Umbilical cord (tissue), 2 donors: ENCODE data around the gene MALRD1. TPM values are rescaled to one million over a fixed set of nuclear protein-coding genes. Genes with fewer than 3 reads are reported as not detected.

Experiments used
- DNase-seq: peaks from one replicate; pipeline ENCODE4 v3.0.0-alpha.2; 2015; ENCODE audit warnings: low spot score
- total RNA-seq: library from RNA; depleted of rRNA; stranded (reverse); fragments of >200 nt; gene quantifications from one replicate; pipeline ENCODE4 v1.2.3, GENCODE V29; 2014; ENCODE audit warnings: low replicate concordance; ENCODE audit not compliant: insufficient read depth

Gene MALRD1
- total RNA-seq, 1 donor from 2014 or later = 4.8 TPM

DNA sequence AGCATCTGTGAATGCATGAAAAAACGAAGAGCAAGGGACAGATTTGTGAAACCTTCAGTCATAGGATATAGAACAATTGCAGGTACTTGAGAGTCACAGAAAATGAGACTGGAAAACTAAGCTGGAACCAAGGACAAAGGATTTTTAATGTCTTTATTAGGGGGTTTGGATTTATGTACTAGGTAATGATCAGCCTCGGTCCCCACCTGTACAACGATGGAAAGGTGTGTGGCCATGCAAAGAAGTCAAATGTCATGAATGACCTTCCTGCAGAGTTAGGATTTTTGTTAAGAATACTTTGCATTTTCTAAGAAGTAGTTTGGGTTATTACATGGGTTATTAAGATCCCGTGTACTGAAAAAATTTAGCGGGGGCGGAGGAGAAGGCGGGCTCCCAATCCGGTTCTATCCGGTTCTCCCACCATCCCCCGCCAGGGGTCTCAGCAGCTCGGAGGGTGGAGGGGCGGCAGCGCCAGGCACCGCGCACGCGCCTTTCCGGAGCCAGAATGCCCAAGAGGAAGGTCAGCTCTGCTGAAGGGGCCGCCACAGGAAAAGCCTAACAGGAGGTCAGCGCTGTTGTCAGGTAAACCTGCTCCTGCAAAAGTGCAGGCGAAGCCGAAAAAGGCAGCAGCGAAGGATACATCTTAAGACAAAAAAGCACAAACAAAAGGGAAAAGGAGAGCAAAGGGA, 440.1 kb downstream of the MALRD1 start:
- DNase-seq = peak; percentile 74

GRCh38 chr10:19491166-19491565, 442.6 kb downstream of the MALRD1 start:
- no peak for DNase-seq

- DNase-seq = no peak
Measured at GRCh38 chr10:19493917-19494316, 445.3 kb downstream of the MALRD1 start.

- DNase-seq = no peak
Measured at GRCh38 chr10:19497026-19497425, 448.4 kb downstream of the MALRD1 start.

GRCh38 chr10:19498393-19499290, 450.0 kb downstream of the MALRD1 start:
- DNase-seq = no peak

DNA sequence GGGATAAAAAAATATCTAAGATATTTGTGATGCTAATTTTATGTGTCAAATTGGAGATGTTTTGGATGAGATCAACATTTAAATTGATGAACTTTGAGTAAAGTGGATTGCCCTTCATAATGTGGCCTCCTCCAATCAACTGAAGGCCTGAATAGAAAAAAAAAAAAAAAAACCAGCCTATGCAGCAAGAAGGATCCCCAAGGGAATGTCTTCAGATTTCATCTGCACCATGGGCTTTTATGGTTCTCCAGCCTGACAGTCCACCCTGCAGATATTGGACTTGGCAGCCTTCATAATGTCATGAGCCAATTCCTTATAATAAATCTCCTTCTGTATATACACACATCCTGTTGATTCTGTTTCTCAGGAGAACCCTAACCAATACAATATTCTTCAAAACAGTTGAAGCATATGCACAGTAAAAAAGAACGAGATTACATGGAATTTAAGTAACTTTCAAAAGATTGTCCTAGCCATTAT, 450.7 kb downstream of the MALRD1 start:
- DNase-seq = no peak

DNA sequence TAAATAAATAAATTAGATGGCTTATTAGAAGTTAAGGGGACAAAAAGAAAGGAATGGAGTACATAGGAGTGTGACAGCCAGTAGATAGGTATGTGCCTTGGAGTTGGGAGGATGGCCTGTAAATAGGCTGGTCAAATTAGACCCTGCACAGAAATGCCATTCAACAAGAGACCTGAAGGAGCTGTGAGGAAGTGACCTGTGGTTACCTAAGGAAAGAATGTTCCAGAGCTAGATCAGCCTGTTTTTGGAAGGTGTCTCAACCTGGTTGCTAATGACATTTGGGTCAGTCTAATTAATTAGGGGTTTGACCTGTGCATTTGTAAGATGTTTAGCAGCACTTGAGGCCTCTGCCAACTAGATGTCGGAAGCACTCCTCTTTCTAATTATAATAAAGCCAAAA, 452.4 kb downstream of the MALRD1 start:
- no peak for DNase-seq

- DNase-seq = no peak
Measured at GRCh38 chr10:19505320-19506312, 457.0 kb downstream of the MALRD1 start.

DNA sequence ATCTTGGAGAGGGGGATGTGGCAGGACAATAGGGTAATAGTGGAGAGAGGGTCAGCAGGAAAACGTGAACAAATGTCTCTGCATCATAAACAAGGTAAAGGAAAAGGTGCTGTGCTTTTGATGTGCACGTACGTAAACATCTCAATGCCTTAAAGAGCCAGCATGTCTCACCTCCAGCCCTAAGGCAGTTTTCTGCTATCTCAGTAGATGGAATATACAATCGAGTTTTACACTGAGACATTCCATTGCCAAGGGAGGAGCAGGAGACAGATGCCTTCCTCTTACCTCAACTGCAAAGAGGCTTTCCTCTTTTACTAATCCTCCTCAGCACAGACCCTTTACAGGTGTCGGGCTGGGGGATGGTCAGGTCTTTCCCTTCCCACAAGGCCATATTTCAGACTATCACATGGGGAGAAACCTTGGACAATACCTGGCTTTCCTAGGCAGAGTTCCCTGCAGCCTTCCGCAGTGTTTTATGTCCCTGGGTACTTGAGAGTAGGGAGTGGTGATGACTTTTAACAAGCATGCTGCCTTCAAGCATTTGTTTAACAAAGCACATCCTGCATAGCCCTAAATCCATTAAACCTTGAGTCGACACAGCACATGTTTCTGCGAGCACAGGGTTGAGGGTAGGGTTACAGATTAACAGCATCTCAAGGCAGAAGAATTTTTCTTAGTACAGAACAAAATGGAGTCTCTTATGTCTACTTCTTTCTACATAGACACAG, 461.6 kb downstream of the MALRD1 start:
- DNase-seq = peak; percentile 9

DNA sequence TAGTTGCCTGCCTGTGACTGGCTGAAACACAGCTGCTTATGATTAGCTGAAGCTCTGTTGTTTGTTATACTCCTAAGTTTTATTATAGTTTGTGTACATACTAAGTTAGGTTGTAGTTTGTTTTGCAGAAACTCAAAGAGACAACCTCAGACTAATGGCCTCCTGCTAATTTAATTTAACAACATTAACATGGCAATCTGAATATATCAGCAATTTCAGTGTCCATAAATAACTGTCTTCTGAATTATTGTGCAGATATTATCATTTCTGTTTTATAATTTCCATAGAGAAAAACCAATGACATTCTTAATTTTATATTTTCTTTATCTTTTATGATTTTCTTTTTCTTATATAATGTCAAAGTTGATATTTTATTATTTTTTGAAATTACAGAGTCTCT, 469.5 kb downstream of the MALRD1 start:
- no peak for DNase-seq

DNA sequence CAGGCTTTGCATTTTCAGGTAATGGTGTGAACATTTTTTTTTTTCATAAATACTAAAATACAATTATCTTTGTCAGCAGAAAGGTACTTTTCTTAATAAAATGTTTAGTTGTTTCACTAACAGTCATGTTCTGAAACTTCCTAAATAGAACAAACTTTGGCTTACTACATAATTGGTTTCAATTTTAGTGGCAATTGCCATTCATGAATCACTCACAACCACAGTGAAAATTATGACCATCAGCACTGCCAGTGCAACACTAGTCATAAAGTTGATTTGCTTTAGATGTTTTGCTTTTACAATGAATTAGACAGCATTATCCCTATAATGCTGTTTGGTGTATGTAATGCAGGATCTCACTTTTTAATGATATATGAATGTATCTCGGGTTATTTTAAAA, 470.0 kb downstream of the MALRD1 start:
- no peak for DNase-seq

- no peak for DNase-seq
Measured at GRCh38 chr10:19531324-19531723, 482.7 kb downstream of the MALRD1 start.

DNA sequence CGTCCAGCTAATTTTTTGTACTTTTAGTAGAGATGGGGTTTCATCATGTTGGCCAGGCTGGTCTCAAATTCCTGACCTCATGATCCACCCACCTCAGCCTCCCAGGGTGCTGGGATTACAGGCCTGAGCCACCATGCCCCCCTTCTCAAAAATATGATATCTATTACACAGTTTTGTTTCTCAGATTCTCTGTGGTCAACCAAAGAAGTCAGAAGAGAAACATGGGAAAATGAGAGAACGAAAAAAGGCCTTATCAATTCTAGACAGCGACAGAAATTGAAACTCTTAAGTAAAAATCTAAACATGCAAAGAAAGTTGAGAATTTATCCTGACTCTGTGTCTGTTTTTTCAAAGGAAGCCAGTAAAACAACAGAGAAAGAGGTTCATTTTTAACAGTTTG, 483.8 kb downstream of the MALRD1 start:
- no peak for DNase-seq

GRCh38 chr10:19541299-19541698, 492.7 kb downstream of the MALRD1 start:
- no peak for DNase-seq

- no peak for DNase-seq
Measured at GRCh38 chr10:19546224-19546623, 497.6 kb downstream of the MALRD1 start.

- no peak for DNase-seq
Measured at GRCh38 chr10:19549503-19549902, 500.9 kb downstream of the MALRD1 start.

GRCh38 chr10:19556666-19557065, 508.1 kb downstream of the MALRD1 start:
- no peak for DNase-seq

DNA sequence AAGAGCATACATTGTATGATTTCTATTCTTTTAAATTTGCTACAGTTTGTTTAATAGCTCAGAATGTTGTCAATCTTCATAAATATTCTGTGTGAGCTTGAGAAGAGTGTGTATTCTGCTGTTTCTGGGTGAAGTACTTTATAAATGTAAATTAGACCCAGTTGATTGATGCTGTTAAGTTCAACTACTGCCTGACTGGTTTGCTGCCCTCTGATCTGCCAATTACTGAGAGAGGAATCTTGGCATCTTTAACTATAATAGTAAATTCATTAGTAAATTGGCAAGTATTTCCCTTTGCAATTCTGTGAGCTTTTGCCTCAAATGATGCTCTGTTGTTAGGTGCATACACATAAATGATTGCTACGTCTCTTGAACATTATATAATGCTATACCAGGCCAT, 512.6 kb downstream of the MALRD1 start:
- no peak for DNase-seq

DNA sequence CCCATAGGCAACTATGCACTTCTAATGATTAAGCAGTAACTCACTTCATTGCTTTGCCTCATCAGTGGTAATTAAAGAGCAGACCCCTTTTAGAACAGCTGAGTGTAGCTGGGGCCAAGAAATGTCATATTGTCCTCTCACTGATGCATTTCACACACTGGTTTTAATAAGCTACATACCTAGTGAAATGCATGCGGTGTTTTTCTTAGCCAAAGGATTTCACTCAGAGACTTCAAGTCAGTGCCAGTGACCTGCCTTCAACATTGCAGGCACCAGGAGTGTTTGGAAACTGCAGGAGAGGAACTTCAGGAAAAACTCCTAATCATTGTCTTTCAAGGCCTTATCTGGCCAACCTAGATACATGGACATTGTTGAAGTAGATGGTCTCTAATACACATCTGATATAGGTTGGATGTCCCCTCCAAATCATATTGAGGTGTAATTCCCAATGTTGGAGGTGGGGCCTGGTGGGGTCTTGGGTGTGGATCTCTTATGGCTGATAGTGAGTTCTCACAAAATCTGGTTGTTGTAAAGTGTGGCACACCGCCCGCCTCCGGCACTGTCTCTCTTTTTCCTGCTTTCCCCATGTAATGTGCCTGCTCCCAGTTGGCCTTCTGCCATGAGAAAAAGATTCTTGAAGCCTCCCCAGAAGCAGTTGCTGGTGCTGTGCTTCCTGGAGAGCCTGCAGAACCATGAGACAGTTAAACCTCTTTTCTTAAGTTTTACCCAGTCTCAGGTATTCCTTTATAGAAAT, 515.0 kb downstream of the MALRD1 start:
- no peak for DNase-seq

GRCh38 chr10:19570120-19570519, 521.5 kb downstream of the MALRD1 start:
- DNase-seq = peak; percentile 29
